Right lobe of liver (tissue), 6 donors: ENCODE measurements around the gene SDK1. TPM values are rescaled to one million over a fixed set of nuclear protein-coding genes. Genes with fewer than 3 reads are reported as not detected.

Experiments used
- ATAC-seq, 4 donors: fragments of 200-7000 bp; cut with Tn5 transposase; one replicate each; pipeline ENCODE4 v1.9.1; 2020; ENCODE audit warnings: mild to moderate bottlenecking in 4 of 4, moderate library complexity in 4 of 4
- DNase-seq, 3 donors: peaks; one replicate each; pipeline ENCODE4 v3.0.0-alpha.2; 2020
- H3K27ac ChIP-seq, 3 donors: fragments of 200-600 bp; one replicate each; pipeline ENCODE4 v1.8.0; 2022
- H3K27me3 ChIP-seq, 2 donors: fragments of 200-600 bp; one replicate each; pipeline ENCODE4 v1.8.0; 2022
- H3K36me3 ChIP-seq, 4 donors: fragments of 200-600 bp; sonication (generic) in 1 of 4; one replicate each; pipeline versions ENCODE4 v1.5.1 to v1.8.0; 2017 to 2022; ENCODE audit warnings: control low read depth in 1 of 4
- H3K4me1 ChIP-seq, 4 donors: fragments of 200-600 bp; sonication (generic) in 1 of 4; one replicate each; pipeline versions ENCODE4 v1.5.1 to v1.8.0; 2017 to 2022; ENCODE audit warnings: control low read depth in 1 of 4
- H3K4me3 ChIP-seq, 3 donors: fragments of 200-600 bp; one replicate each; pipeline ENCODE4 v1.8.0; 2022
- H3K9me3 ChIP-seq, 4 donors: fragments of 200-600 bp; sonication (generic) in 1 of 4; one replicate each; pipeline versions ENCODE4 v1.5.1 to v1.8.0; 2017 to 2022; ENCODE audit warnings: control low read depth in 1 of 4
- POLR2A ChIP-seq: fragments of 450-650 bp; IDR thresholded peaks from one replicate; pipeline ENCODE4 v1.6.1; 2017; ENCODE audit warnings: antibody characterized with exemption, mild to moderate bottlenecking
- WGBS: methylation state at CpG from one replicate; pipeline ENCODE4 v1.1.6; 2018; ENCODE audit warnings: low coverage, low lambda C conversion rate; ENCODE audit not compliant: insufficient coverage; ENCODE audit errors: missing lambda C conversion rate; 5-methylcytosine and 5-hydroxymethylcytosine counted together
- intact Hi-C, 2 donors: fragments of 100-400 bp; cut with DNase I; formaldehyde crosslinking; loops; one replicate each; pipeline versions ENCODE4 v1.11.2 to v1.14.1; 2022
- total RNA-seq, 6 experiments: library from RNA; depleted of rRNA in 2 of 6; stranded (reverse); fragments of >200 nt in 2 of 6; fragmentation: NEBNext Ultra II Directional in 3 of 6; extraction: Animal tissue kit (Norgen Biotek cat#: 25700) in 3 of 6; gene quantifications; one replicate each; pipeline versions ENCODE4 v1.1.0 to v1.2.4, GENCODE V29; 2016 to 2023
- TF ChIP-seq, protein P1 (sequence below), 4 donors: fragments of 200-600 bp in 3 of 4; fragments of 450-650 bp in 1 of 4; IDR thresholded peaks; one replicate each; pipeline versions ENCODE4 v1.5.1 to v1.8.0; 2016 to 2022; ENCODE audit warnings: antibody characterized with exemption in 4 of 4, mild to moderate bottlenecking in 2 of 4
- donor health status: DM: no; HTN: yes; CAD: no.
- donor health status: DM: no; HTN: no; CAD: no.
- donor health status: DM: no; HTN: no; CAD: no.
- donor health status: DM: no; HTN: yes; CAD: no.
- donor health status: DM: no; HTN: yes; CAD: no.

The SDK1 gene
- total RNA-seq, 6 experiments from 2014 or later, result 0.07 to 1.4 (median 0.65) TPM

DNA sequence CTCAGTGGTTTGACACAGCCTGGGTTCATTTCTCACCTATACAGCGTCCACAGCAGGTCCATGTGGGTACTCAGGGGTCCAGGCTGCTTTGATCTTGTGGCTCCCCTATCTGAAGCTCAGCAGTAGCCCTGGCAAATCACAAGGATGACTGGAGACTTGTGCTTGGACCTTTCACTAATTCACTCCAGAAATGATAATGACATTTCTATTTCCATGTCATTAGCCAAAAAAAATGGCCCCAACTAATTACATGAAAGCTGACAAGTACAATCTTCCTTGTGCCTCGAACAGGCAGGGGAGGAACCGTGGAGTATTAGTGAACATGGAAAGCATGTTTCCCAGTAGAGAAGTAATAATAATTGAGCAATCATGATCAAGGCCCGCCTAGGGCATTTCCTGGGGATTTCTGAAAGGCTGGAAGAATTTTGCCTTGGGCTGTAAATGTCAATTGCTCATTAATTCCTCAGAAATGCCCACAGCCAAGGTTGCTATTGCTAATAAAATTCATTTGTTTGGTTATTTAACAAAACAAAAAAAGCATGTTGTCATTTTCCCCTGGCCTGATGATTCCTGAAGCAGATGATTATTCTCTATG lies 586.1 kb downstream of the SDK1 start:
- ATAC-seq (no peak), DNase-seq (no peak)
- Histone ChIP-seq H3K27me3 (no peaks in the 10 kb centered on the region), H3K9me3 (no peaks in the 10 kb centered on the region), H3K4me1 (no peaks in the 10 kb centered on the region), H3K4me3 (no peak overlapping the region), H3K27ac (no peak overlapping the region), H3K36me3 (no peaks in the 10 kb centered on the region)
- TF ChIP-seq POLR2A, result no peak
- TF ChIP-seq, protein P1, sequence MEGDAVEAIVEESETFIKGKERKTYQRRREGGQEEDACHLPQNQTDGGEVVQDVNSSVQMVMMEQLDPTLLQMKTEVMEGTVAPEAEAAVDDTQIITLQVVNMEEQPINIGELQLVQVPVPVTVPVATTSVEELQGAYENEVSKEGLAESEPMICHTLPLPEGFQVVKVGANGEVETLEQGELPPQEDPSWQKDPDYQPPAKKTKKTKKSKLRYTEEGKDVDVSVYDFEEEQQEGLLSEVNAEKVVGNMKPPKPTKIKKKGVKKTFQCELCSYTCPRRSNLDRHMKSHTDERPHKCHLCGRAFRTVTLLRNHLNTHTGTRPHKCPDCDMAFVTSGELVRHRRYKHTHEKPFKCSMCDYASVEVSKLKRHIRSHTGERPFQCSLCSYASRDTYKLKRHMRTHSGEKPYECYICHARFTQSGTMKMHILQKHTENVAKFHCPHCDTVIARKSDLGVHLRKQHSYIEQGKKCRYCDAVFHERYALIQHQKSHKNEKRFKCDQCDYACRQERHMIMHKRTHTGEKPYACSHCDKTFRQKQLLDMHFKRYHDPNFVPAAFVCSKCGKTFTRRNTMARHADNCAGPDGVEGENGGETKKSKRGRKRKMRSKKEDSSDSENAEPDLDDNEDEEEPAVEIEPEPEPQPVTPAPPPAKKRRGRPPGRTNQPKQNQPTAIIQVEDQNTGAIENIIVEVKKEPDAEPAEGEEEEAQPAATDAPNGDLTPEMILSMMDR (IDR thresholded peaks at IDR 0.05), result no peak
- intact Hi-C loops, result no loop called here
- WGBS, result 62% methylated on average over 3 of the region's 4 CpGs

GRCh38 chr7:3888096-3888495 lies 587.0 kb downstream of the SDK1 start:
- no peaks in the 10 kb centered on the region for H3K9me3 ChIP-seq
- ATAC-seq (no peak), DNase-seq (no peak)
- H3K36me3 ChIP-seq, result no peaks in the 10 kb centered on the region
- H3K27ac ChIP-seq, result no peak overlapping the region
- no peaks in the 10 kb centered on the region for H3K4me1 ChIP-seq
- no peak overlapping the region for H3K4me3 ChIP-seq
- intact Hi-C loops, result no loop called here
- 59% methylated on average over 8 of the region's 8 CpGs for WGBS
- TF ChIP-seq POLR2A, result no peak
- TF ChIP-seq, protein P1 (IDR thresholded peaks at IDR 0.05), result no peak
- H3K27me3 ChIP-seq, result no peaks in the 10 kb centered on the region

GRCh38 chr7:3892157-3892556 lies 591.1 kb downstream of the SDK1 start:
- WGBS, result 67% methylated on average over 6 of the region's 7 CpGs
- H3K36me3 ChIP-seq, result no peaks in the 10 kb centered on the region
- intact Hi-C loops, result no loop called here
- TF ChIP-seq POLR2A, result no peak
- TF ChIP-seq, protein P1 (IDR thresholded peaks at IDR 0.05), result no peak
- H3K27me3 ChIP-seq, result no peaks in the 10 kb centered on the region
- ATAC-seq (no peak), DNase-seq (no peak)
- no peaks in the 10 kb centered on the region for H3K4me1 ChIP-seq
- no peak overlapping the region for H3K4me3 ChIP-seq
- no peak overlapping the region for H3K27ac ChIP-seq
- no peaks in the 10 kb centered on the region for H3K9me3 ChIP-seq

GRCh38 chr7:3892686-3893085 lies 591.6 kb downstream of the SDK1 start:
- no peak for ATAC-seq
- 87% methylated on average over 7 of the region's 11 CpGs for WGBS
- no peaks in the 10 kb centered on the region for H3K36me3 ChIP-seq
- H3K27ac ChIP-seq, result no peak overlapping the region
- DNase-seq, result no peak
- no peak for TF ChIP-seq POLR2A
- TF ChIP-seq, protein P1 (IDR thresholded peaks at IDR 0.05), result no peak
- no peaks in the 10 kb centered on the region for H3K9me3 ChIP-seq
- no peaks in the 10 kb centered on the region for H3K4me1 ChIP-seq
- intact Hi-C loops, result no loop called here
- no peaks in the 10 kb centered on the region for H3K27me3 ChIP-seq
- H3K4me3 ChIP-seq, result no peak overlapping the region
